Natural killer cell treated with Interleukin-12 subunit alpha and Interleukin-12 subunit beta and Interleukin-15 and Interleukin-18, amount 100 ng/mL, for 72 hours (primary cell): ENCODE results near the gene STARD5. TPM values are rescaled to one million over a fixed set of nuclear protein-coding genes. Genes with fewer than 3 reads are reported as not detected.
A peak's percentile ranks its signal among the peaks of the same experiment; 100 is the strongest.
"Not testable (repeated sequence)": the region's sequence is repeated elsewhere in the genome, so short reads cannot be mapped to it uniquely, and the experiment has no call there.

ENCODE experiments used
- ATAC-seq, 2 donors: fragments of 150-1000 bp; cut with Tn5 transposase in 1 of 2; sonication (Bioruptor Pico), chemical (Tn5 transposase) in 1 of 2; 2 replicates each; pipeline ENCODE4 v1.10.0; 2021
- DNase-seq: peaks from one replicate; pipeline ENCODE4 v3.0.0; 2022; ENCODE audit warnings: low spot score
- H3K27ac Mint-ChIP-seq, 2 donors: 1 replicate in 1 of 2; 2 replicates in 1 of 2; pipeline ENCODE4 v1.8.0; 2022; ENCODE audit warnings: mixed read lengths in 2 of 2, mild to moderate bottlenecking in 1 of 2, moderate library complexity in 1 of 2
- H3K27me3 Mint-ChIP-seq, 2 donors: 1 replicate in 1 of 2; 2 replicates in 1 of 2; pipeline ENCODE4 v1.8.0; 2022; ENCODE audit warnings: mixed read lengths in 2 of 2
- H3K36me3 Mint-ChIP-seq: one replicate; pipeline ENCODE4 v1.8.0; 2022; ENCODE audit warnings: mixed read lengths
- H3K4me1 Mint-ChIP-seq, 2 donors: 1 replicate in 1 of 2; 2 replicates in 1 of 2; pipeline ENCODE4 v1.8.0; 2022; ENCODE audit warnings: low read depth in 2 of 2, mixed read lengths in 2 of 2, mild to moderate bottlenecking in 1 of 2
- H3K4me3 Mint-ChIP-seq: one replicate; pipeline ENCODE4 v1.8.0; 2022; ENCODE audit warnings: mixed read lengths
- H3K9me3 Mint-ChIP-seq: 2 replicates; pipeline ENCODE4 v1.8.0; 2022; ENCODE audit warnings: mixed read lengths
- total RNA-seq, 2 donors: library from RNA; stranded (reverse); gene quantifications; one replicate each; pipeline ENCODE4 v1.2.3, GENCODE V29; 2022

STARD5 gene
- 1 to 10 TPM; 6.2 to 7.8 TPM for total RNA-seq

- Mint-ChIP-seq H3K9me3 (no peaks in the 10 kb centered on the region), H3K36me3 (no peaks in the 10 kb centered on the region), H3K27ac (peak within 1 kb of the TSS; percentile 87 to 89), H3K4me1 (peaks cover 26% of the 10 kb centered on the region in 2 donors), H3K4me3 (peak within 1 kb of the TSS; percentile 100), H3K27me3 (no peaks in the 10 kb centered on the region)
- ATAC-seq (peak; percentile 100), DNase-seq (peak; percentile 99)
Measured at GRCh38 chr15:81323944-81324881, at the start of gene STARD5. STARD5 (minus strand) TSS chr15:81324141; CDS start chr15:81324099, 42 bp downstream.

- Mint-ChIP-seq H3K36me3 (no peaks in the 10 kb centered on the region), H3K4me3 (no peak overlapping the region), H3K27ac (no peak overlapping the region), H3K9me3 (no peaks in the 10 kb centered on the region), H3K4me1 (no peaks in the 10 kb centered on the region), H3K27me3 (peaks cover 10 to 12% of the 10 kb centered on the region in 2 donors)
- no peak for ATAC-seq
- no peak for DNase-seq
Measured at GRCh38 chr15:81373176-81373575, 49.2 kb upstream of the STARD5 start.

GRCh38 chr15:81372575-81372974 lies 48.6 kb upstream of the STARD5 start:
- no peaks in the 10 kb centered on the region for H3K36me3 Mint-ChIP-seq
- ATAC-seq, result no peak
- H3K4me3 Mint-ChIP-seq, result no peak overlapping the region
- no peak overlapping the region for H3K27ac Mint-ChIP-seq
- no peaks in the 10 kb centered on the region for H3K9me3 Mint-ChIP-seq
- DNase-seq, result no peak
- peaks cover 6 to 7% of the 10 kb centered on the region in 2 donors for H3K27me3 Mint-ChIP-seq
- no peaks in the 10 kb centered on the region for H3K4me1 Mint-ChIP-seq

GRCh38 chr15:81363718-81364500 lies 40.0 kb upstream of the STARD5 start:
- H3K4me3 Mint-ChIP-seq, result no peak overlapping the region
- no peaks in the 10 kb centered on the region for H3K4me1 Mint-ChIP-seq
- DNase-seq (no peak), ATAC-seq (no peak)
- H3K36me3 Mint-ChIP-seq, result no peaks in the 10 kb centered on the region
- H3K9me3 Mint-ChIP-seq, result no peaks in the 10 kb centered on the region
- peaks cover 8 to 16% of the 10 kb centered on the region in 2 donors for H3K27me3 Mint-ChIP-seq
- no peak overlapping the region for H3K27ac Mint-ChIP-seq

GRCh38 chr15:81363276-81363675 lies 39.3 kb upstream of the STARD5 start:
- H3K27me3 Mint-ChIP-seq, result peaks cover 8 to 16% of the 10 kb centered on the region in 2 donors
- no peak overlapping the region for H3K27ac Mint-ChIP-seq
- ATAC-seq, result no peak

GRCh38 chr15:81362790-81363189 lies 38.8 kb upstream of the STARD5 start:
- H3K27ac Mint-ChIP-seq, result no peak overlapping the region
- no peaks in the 10 kb centered on the region for H3K4me1 Mint-ChIP-seq
- H3K9me3 Mint-ChIP-seq, result no peaks in the 10 kb centered on the region
- ATAC-seq, result no peak
- DNase-seq, result no peak
- peaks cover 8 to 16% of the 10 kb centered on the region in 2 donors for H3K27me3 Mint-ChIP-seq
- no peak overlapping the region for H3K4me3 Mint-ChIP-seq
- H3K36me3 Mint-ChIP-seq, result no peaks in the 10 kb centered on the region

More at GRCh38 chr15:81363276-81363675, 39.3 kb upstream of the STARD5 start:
- no peaks in the 10 kb centered on the region for H3K4me1 Mint-ChIP-seq
- H3K36me3 Mint-ChIP-seq, result no peaks in the 10 kb centered on the region
- H3K4me3 Mint-ChIP-seq, result no peak overlapping the region
- H3K9me3 Mint-ChIP-seq, result no peaks in the 10 kb centered on the region
- DNase-seq, result no peak

- Mint-ChIP-seq H3K4me3 (no peak overlapping the region), H3K27ac (no peak overlapping the region), H3K9me3 (no peaks in the 10 kb centered on the region), H3K27me3 (peaks cover 10 to 16% of the 10 kb centered on the region in 2 donors), H3K36me3 (no peaks in the 10 kb centered on the region), H3K4me1 (no peaks in the 10 kb centered on the region)
- ATAC-seq, result no peak
- DNase-seq, result no peak
Measured at GRCh38 chr15:81361891-81362290, 38.0 kb upstream of the STARD5 start.

- no peak for DNase-seq
- Mint-ChIP-seq H3K4me3 (no peak overlapping the region), H3K4me1 (no peaks in the 10 kb centered on the region), H3K27ac (no peak overlapping the region), H3K27me3 (peaks cover 8 to 9% of the 10 kb centered on the region in 2 donors), H3K9me3 (no peaks in the 10 kb centered on the region), H3K36me3 (no peaks in the 10 kb centered on the region)
- ATAC-seq, result no peak
Measured at GRCh38 chr15:81360491-81360890, 36.5 kb upstream of the STARD5 start.

- DNase-seq (no peak), ATAC-seq (no peak)
- no peak overlapping the region for H3K27ac Mint-ChIP-seq
- H3K27me3 Mint-ChIP-seq, result peaks cover 8 to 9% of the 10 kb centered on the region in 2 donors
- no peak overlapping the region for H3K4me3 Mint-ChIP-seq
- H3K9me3 Mint-ChIP-seq, result no peaks in the 10 kb centered on the region
- H3K4me1 Mint-ChIP-seq, result no peaks in the 10 kb centered on the region
- no peaks in the 10 kb centered on the region for H3K36me3 Mint-ChIP-seq
Measured at GRCh38 chr15:81358248-81358647, 34.3 kb upstream of the STARD5 start.

GRCh38 chr15:81357180-81357686 lies 33.3 kb upstream of the STARD5 start:
- no peak for ATAC-seq
- Mint-ChIP-seq H3K4me3 (no peak overlapping the region), H3K36me3 (no peaks in the 10 kb centered on the region), H3K27ac (no peak overlapping the region), H3K27me3 (peaks cover 8 to 9% of the 10 kb centered on the region in 2 donors), H3K9me3 (no peaks in the 10 kb centered on the region), H3K4me1 (no peaks in the 10 kb centered on the region)
- no peak for DNase-seq

GRCh38 chr15:81356252-81356651 lies 32.3 kb upstream of the STARD5 start:
- DNase-seq (no peak), ATAC-seq (no peak)
- Mint-ChIP-seq H3K27ac (no peak overlapping the region), H3K4me3 (no peak overlapping the region), H3K36me3 (no peaks in the 10 kb centered on the region), H3K9me3 (no peaks in the 10 kb centered on the region), H3K27me3 (peaks cover 8 to 9% of the 10 kb centered on the region in 2 donors), H3K4me1 (no peaks in the 10 kb centered on the region)

GRCh38 chr15:81351651-81352050 lies 27.7 kb upstream of the STARD5 start:
- H3K27ac Mint-ChIP-seq, result no peak overlapping the region
- H3K4me3 Mint-ChIP-seq, result no peak overlapping the region
- no peaks in the 10 kb centered on the region for H3K4me1 Mint-ChIP-seq
- no peaks in the 10 kb centered on the region for H3K36me3 Mint-ChIP-seq
- no peak for ATAC-seq
- no peak for DNase-seq
- peaks cover 0 to 7% of the 10 kb centered on the region in 2 donors for H3K27me3 Mint-ChIP-seq
- H3K9me3 Mint-ChIP-seq, result no peaks in the 10 kb centered on the region

- Mint-ChIP-seq H3K36me3 (no peaks in the 10 kb centered on the region), H3K4me3 (no peak overlapping the region), H3K9me3 (no peaks in the 10 kb centered on the region), H3K27me3 (peaks cover 0 to 9% of the 10 kb centered on the region in 2 donors), H3K4me1 (no peaks in the 10 kb centered on the region), H3K27ac (no peak overlapping the region)
- ATAC-seq (no peak), DNase-seq (no peak)
Measured at GRCh38 chr15:81349271-81349670, 25.3 kb upstream of the STARD5 start.

- H3K36me3 Mint-ChIP-seq, H3K4me3 Mint-ChIP-seq, DNase-seq, H3K9me3 Mint-ChIP-seq, H3K27ac Mint-ChIP-seq, H3K27me3 Mint-ChIP-seq, H3K4me1 Mint-ChIP-seq, ATAC-seq: not testable (repeated sequence)
Measured at GRCh38 chr15:81348691-81349090, 24.8 kb upstream of the STARD5 start.
